GM18870 (cell line): Measurements from ENCODE around the gene KIF4A.
"Not testable (repeated sequence)": the region's sequence is repeated elsewhere in the genome, so short reads cannot be mapped to it uniquely, and the experiment has no call there.

ENCODE experiments used
- ATAC-seq: cut with Tn5 transposase; IDR thresholded peaks from one replicate; pipeline ENCODE4 v1.9.1; 2021; ENCODE audit warnings: moderate library complexity; ENCODE audit not compliant: unreplicated experiment

The KIF4A gene, protein sequence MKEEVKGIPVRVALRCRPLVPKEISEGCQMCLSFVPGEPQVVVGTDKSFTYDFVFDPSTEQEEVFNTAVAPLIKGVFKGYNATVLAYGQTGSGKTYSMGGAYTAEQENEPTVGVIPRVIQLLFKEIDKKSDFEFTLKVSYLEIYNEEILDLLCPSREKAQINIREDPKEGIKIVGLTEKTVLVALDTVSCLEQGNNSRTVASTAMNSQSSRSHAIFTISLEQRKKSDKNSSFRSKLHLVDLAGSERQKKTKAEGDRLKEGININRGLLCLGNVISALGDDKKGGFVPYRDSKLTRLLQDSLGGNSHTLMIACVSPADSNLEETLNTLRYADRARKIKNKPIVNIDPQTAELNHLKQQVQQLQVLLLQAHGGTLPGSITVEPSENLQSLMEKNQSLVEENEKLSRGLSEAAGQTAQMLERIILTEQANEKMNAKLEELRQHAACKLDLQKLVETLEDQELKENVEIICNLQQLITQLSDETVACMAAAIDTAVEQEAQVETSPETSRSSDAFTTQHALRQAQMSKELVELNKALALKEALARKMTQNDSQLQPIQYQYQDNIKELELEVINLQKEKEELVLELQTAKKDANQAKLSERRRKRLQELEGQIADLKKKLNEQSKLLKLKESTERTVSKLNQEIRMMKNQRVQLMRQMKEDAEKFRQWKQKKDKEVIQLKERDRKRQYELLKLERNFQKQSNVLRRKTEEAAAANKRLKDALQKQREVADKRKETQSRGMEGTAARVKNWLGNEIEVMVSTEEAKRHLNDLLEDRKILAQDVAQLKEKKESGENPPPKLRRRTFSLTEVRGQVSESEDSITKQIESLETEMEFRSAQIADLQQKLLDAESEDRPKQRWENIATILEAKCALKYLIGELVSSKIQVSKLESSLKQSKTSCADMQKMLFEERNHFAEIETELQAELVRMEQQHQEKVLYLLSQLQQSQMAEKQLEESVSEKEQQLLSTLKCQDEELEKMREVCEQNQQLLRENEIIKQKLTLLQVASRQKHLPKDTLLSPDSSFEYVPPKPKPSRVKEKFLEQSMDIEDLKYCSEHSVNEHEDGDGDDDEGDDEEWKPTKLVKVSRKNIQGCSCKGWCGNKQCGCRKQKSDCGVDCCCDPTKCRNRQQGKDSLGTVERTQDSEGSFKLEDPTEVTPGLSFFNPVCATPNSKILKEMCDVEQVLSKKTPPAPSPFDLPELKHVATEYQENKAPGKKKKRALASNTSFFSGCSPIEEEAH

DNA sequence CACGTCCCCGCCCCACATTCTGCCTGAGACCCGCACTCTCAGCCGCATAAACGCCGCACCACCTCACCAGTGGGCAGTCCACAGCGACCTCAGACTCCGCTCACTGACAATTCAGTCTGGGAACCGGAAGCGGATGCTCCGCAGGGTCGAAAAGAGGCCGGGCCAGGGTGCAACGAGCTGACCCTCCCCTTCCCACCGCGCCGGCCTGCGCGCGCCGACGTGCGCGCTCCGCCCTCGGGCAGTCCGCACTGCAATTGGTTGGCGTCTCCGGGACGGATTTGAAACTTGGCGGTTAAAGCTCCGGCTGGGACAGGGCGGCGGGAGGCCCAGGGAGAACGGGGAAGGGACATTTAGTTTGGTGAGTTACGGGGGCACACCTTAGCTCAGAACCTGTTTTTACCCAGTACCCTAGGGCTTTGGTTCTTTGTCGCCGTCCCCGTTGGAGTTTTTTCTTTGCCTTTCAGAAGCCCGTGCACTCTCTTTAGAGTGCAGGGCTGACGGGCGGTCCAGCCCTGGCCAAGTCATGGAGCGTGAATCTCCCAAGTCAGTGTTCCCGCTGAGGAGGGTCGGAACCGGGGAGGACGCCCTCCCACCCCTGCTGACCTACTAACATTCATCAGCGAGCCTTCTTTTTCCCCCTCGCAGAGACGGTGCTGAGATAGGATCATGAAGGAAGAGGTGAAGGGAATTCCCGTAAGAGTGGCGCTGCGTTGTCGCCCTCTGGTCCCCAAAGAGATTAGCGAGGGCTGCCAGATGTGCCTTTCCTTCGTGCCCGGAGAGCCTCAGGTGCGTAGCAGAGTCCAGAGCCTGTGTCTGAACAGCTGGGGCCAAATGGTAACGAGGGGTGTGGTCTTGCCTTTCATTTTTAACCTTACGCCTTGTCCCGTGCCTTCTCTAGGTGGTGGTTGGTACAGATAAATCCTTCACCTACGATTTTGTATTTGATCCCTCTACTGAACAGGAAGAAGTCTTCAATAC is at the start of gene KIF4A, which contains the start of gene PDZD11:
KIF4A (plus strand) TSS at position 312 of the 978 bp plus-strand sequence; CDS start at position 667, 355 bp downstream.
PDZD11 (minus strand) TSS at position 135 of the 978 bp plus-strand sequence. CDS start 586 bp downstream, outside the sequence.
- peak; percentile 86 for ATAC-seq

DNA sequence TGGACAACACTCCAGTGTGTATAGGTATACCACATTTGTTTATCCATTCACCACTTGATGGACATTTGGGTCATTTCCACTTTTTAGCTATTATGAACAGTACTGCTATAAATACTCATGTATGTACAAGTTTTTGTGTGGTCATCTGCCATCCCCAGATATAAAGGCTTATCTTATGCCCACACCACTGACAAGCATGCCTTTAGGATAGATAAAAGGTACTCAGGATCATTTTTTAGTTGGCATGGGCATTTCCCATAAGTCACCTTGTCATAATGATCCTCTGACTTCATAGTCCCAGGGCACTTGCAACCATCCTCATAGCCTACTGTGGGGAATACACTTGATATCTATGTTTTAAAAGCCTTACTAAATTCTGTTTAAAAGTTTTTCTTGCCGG is 49.2 kb upstream of the KIF4A start:
- ATAC-seq = no peak

DNA sequence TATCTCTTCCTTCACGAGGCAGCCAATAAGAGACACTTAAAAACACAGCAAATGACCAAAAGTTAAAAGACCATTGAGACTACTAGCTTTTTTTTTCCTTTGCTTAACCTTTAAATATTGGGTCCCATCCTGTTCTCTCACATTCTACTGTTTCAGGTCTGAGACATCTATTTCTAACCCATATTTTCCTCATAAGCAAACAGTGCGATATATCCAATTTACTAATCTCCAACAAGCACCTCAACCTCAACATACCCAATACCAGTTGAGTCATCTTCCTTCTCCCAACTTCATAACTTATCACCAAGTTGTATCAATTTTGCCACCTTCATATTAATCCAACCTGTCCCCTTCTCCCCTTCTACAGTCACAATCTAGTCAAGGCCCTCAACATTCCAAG is 48.4 kb upstream of the KIF4A start:
- no peak for ATAC-seq

DNA sequence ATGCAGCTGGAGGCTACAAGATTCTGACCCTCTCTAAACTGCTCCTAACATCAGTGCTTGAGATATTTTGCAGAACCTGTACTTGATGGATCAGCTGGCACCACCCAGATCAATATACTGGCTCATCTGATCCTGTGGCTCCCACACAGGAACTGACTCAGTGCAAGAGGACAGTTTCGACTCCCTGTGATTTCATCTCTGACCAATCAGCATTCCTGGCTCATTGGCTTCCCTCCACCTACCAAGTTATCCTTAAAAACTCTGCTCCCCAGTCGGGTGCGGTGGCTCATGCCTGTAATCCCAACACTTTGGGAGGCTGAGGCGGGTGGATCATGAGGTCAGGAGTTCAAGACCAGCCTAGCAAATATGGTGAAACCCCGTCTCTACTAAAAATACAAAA is 46.3 kb upstream of the KIF4A start:
- ATAC-seq = not testable (repeated sequence)

DNA sequence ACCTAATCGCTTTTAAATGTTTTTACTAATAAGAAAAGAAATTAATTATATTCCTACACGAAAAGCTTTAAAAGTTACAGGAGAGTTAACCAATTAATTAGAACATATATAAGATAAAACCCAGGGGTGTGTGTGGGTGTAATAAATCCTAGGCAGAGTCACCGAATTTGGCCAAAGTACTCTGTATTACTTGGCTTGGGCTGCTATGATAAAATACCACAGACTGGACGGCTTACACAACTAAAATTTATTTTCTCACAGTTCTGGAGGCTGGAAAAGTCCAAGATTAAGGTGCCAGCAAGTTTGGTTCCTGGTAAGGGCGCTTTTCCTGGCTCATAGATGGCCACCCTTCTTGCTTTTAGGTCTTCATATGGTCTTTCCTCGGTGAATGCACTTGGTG is 45.0 kb upstream of the KIF4A start:
- no peak for ATAC-seq

DNA sequence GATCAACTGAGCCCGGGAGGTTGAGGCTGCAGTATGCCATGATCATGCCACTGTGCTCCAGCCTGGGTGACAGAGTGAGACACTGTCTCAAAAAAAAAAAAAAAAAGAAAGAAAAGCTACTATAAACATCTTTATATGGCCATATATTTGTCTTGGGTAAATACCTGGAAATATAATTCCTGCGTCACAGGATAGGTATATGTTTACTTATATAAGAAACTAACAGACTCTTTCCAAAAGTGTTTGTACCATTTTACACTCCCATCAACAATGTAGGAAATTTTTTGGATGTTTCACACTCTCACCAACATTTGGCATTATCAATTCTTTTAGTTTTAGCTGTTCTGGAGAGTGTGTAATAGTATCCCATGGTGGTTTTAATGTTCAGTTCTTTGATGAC is 42.7 kb upstream of the KIF4A start:
- no peak for ATAC-seq

DNA sequence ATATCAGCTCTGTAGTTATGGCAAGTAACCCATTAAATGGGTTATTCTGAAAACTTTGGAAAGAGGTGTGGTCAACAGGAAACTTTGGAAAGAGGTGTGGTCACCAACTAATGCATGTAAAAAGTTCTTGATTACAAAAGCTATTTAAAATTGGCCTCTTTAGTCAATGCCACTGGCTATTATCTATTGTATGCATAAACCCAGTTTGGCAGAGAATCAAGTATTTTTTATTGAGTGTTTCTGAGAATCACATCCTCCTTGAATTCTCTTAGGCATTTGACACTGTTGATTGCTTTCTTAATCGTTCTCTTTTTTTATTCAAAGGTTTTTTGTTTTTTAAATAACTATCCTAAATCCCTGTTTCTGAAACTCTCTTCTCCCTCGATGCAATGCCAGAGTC is 37.4 kb upstream of the KIF4A start:
- no peak for ATAC-seq

DNA sequence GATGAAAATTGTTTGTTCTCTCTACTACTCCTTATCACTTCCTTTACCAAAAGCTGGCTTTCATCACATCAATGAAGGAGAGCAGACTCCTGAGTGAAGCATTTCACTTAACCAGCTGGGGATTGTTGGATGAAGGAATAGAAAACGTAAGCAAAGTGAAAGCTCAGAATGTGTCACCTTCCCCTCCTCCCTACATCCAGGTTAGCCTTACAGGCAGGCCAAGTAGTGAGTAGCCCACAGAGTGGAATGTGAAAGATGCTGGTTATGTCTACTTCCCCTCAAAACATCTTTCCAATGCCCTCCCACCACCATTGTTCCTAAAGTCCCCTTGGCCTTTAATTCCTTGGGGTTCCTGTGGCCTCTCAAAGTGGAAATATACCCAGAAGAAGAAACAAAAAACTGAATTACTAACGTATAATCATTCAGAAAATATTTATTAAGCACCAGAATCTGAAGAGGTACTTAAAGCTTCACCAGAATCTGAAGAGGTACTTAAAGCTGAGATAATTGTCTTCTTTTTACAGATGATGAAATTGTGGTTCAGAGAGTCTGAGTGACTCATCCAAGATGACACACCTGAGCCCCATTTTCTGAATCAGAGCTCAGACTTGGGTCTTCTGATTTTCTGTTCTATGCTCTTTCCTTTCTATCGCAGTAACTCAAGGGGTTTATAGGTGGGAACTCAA is 36.4 kb upstream of the KIF4A start:
- ATAC-seq = no peak

DNA sequence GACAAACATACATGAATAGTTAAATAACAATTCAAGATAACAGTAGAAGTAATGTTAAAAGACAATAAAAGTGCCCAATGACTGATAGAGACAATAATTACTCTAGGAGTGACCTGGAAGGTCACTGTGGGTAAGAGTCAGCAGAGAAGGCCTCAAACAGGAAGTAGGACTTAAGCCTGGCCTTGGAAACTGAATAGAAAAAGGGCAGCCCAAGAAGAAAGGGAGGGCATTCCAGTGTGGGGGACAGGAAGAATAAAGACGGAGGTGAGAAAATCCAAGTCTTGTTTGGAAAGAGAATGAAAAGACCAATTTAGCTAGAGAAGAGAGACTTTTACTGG is 35.9 kb upstream of the KIF4A start:
- no peak for ATAC-seq

DNA sequence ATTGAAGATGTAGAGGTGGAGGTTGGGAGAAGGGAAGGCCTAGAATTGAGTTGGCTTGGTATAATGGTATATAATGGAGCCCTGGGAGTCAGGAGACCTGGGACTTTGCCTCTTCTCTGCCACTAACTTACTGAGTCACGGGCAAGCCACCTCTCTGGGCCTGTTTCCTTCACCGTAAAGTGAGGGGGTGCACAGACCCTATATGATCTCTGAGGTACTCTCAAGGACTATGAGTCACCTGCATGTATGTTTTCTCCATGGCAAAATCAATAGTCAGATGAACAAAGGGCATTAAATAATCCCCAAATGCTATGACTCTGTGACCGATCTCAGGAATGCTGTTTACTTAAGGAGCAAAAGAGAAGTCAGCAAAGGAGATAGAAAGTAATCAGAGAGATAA is 35.0 kb upstream of the KIF4A start:
- no peak for ATAC-seq

DNA sequence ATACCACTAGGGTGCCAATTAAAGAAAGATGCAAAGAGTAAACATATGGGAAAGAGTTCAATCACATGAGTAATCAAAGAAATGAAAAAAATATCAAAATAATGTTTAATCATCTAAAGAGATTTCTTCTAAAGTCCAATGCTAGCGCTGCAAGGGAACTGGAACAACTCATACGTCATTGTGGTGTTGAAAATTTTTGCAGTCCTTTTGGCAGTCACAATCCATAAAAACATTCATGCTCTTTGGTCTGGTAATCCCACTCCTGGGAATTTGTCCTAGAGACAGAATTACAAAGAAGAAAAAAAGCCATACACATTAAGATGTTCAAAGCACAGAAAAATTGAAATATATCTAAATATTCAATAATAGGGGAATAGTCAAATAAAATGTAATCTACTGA is 34.5 kb upstream of the KIF4A start:
- ATAC-seq = no peak

DNA sequence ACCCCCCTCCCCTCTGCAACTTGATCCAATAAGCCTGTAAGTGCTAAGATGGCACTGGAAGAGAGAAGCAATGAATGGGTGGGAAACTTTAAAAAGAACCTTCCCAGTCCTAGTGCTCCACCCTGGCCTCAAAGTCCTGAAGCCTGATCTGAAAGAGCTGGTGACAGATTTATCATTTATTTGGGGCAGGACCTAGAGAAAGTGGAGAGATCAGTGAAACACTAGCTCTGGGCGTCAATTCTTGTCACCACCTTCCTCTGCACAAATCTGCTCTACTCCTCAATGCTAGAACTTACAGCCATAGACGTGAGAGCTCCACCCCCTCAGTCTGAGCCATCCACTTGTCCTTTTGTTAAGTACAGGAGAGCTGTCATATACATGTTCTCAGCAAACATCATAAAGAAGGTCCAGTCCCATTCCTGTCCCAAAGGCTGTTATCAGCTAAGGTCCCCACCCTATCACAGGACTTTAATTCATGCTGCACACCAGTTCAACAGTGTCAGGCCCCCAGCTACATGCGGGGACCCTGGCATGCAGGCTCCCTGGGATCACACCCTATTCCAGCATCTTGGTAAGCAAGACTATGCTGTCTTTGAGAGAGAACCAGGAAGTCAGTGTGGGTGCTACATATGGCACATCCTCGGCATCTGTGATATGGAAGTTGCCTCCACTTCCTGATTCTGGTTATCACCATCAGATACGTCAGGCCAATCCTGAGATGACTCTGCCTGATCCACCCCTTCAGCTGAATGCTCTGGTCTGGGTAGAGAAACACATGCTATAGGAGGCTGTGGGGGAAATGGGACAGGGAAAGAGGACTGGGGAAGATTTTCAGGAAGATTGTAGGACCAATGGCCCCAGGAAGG is 32.2 kb upstream of the KIF4A start:
- no peak for ATAC-seq

DNA sequence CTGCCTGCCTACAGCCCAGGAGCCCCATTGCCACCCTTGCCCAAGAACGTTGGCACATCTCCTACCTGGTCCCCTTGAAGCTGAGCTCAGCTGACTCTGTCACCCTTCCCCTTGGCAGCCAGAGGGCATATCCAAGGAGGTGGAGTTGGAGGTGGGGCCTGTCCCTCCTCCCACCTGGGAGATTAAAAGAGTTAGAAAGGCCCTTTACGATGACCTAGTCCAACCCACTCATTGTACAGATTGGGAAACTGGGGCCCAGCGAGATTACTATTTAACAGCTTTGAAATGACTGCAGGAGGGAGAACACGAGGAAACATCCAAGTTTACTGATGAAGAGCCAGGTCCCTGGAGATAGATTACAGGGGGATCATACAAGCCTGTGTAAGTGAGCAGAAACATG is 29.8 kb upstream of the KIF4A start, which contains the start of gene P2RY4:
P2RY4 (minus strand) TSS at position 101 of the 400 bp plus-strand sequence. CDS start 580 bp downstream, outside the sequence.
- ATAC-seq = no peak

DNA sequence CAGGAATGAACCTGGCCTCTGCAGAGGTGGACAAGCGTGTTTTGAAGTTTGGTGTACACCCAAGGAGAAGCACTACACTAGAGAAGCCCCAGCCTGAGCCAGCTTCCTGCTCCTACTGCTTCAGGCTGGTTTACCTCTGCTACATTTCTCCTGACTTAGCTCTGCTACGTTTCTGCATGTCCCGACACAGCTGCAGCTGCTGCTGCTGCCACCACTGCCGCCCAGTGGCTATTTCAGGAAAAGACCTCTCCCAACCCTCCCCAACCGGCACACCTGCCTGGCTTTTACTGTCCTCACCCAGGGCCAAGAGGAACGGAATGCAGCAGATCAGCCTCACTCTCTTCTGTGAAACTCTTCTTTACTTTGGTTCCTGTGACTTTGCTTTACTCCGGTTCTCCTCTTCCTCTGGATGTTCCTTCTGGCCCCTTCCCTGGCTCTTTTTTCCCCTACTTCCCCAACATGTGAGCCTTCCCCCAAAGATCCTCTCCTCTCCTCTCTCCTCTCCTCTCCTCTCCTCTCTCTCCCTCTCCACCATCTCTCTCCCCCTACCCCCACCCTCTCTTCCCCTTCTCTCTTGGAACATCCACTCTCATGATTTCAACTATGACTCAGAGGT is 26.8 kb upstream of the KIF4A start:
- ATAC-seq = peak; percentile 57

DNA sequence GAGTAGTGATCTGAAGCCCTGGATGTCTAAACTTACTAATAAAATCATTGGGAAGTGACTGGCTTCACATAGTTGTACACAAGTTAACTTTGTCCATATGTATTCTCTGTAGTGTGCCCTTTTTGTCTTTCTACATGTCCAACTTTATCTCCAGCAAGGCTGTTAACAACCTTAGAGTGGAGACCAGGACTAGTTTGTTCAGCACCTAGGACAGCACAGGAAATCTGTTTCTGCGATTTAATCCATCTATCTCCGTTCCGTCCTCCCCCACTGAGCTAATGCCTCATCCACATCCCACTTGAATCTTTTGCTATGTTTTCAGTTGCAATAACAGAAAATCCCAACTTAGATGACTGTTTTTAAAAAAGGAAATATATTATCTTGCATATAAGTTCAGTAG is 25.1 kb upstream of the KIF4A start:
- ATAC-seq = no peak

DNA sequence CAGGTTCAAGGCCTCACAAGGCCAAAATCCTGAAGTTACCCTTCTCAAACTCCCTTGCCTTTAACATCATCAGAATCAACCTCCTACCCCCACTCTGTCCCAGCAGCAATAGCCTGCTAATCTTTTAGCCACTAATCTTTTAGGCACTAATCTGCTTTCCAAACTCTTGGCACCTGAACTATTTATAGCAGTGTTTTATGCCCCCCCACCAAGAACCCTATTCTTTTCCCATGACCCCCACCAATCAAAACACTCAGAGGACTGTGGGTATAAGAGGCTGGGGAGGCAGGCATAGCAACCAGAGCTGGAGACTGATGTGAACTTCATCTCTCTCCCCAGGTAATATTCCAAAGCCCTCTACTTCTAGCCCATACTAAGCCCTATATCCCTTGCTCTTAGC is 21.9 kb upstream of the KIF4A start, which contains the start of gene ARR3:
ARR3 (plus strand) TSS at position 301 of the 400 bp plus-strand sequence. CDS start 1,052 bp downstream, outside the sequence.
- no peak for ATAC-seq

DNA sequence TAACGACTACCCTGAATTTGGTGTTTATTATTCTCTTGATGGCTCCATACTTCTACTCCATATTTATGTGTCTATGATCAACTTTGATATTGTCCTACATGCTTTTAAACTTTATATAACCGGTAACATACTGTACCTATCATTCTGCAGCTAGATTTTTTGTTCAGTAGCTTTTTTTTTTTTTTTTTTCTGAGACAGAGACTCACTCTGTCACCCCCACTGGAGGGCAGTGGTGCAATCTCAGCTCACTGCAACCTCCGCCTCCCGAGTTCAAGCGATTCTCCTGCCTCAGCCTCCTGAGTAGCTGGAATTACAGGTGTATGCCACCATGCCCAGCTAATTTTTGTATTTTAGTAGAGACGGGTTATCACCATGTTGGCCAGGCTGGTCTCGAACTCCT is 15.9 kb upstream of the KIF4A start:
- not testable (repeated sequence) for ATAC-seq

DNA sequence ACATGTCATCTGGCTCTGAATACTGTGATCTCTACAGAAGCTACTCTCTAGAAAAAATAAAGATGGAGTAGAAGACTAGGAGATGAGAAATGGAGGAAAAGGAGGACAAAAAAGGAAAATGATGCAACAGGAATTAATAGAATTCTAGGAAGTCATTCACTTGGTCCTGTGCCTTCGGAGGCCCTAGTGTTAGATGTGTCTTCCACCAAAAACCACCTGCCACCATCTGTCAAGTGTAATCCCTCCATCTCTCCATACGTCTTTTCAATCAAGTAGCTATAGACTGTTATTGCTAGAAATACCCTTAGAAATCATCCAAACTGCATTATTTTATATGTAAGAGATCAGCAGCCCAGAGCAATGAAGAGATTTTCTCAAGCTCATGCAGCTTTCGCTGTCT is 10.8 kb upstream of the KIF4A start:
- no peak for ATAC-seq
